Measurements from ENCODE around the gene NOTCH4.
A peak's percentile ranks its signal among the peaks of the same experiment; 100 is the strongest.

Gene NOTCH4

DNA sequence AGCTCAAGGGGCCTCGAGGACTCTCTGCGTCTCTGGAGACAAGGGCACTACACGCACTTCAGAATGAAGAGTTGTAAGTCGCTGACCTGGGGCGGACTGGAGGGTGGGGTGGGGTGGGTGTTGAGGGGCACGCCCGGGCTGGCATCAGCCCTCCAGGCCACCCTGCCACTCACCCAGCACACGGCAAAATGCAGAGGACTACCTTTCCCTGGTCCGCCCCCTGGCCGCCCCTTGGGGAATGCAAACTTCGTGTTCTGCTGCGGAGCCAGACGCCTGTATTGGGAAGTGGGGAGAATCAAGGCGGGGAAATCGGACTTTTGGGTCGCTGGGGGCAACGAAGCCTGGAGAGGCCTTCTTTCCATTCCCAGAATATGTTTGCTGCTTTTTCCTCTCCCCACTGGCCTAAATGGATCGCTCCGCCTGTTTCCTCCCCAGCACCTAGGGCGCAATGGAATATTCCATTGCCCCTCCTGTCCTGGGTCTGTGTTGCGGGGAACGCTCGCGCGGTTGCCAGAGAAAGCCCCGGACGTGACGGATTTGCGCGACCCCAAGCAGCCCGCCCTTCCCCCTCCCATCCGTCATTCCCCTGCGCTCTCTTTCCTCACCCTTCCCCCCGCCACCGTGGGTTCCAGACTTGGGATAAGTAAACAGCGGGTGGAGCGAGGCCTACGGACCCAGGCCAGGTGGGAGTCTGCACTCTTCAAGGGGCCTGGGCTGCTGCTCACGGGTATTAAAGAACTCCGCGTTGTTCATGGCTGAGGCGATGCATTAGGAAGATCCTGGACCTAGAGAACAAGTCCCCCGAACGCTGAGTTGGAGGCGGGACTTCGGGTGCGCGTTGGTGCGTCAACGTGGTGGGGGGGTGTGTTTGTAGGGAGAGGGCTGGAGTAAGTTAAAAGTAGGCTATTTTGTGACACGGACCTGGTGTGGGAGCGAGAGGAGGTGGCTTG is 70.0 kb downstream of the NOTCH4 start, which contains the start of gene PPT2:
Gene PPT2, plus strand, starts transcription at position 578 of the 950 bp plus-strand sequence. CDS start 454 bp downstream, outside the sequence.
- TF ChIP-seq TCF4 (CRISPR knock-in tag; IDR thresholded peaks at IDR 0.05; ENCODE audit: borderline replicate concordance), result no peak
- TF ChIP-seq, protein P1, sequence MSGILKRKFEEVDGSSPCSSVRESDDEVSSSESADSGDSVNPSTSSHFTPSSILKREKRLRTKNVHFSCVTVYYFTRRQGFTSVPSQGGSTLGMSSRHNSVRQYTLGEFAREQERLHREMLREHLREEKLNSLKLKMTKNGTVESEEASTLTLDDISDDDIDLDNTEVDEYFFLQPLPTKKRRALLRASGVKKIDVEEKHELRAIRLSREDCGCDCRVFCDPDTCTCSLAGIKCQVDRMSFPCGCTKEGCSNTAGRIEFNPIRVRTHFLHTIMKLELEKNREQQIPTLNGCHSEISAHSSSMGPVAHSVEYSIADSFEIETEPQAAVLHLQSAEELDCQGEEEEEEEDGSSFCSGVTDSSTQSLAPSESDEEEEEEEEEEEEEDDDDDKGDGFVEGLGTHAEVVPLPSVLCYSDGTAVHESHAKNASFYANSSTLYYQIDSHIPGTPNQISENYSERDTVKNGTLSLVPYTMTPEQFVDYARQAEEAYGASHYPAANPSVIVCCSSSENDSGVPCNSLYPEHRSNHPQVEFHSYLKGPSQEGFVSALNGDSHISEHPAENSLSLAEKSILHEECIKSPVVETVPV (CRISPR knock-in tag; IDR thresholded peaks at IDR 0.05), result no peak
- TF ChIP-seq, protein P2, sequence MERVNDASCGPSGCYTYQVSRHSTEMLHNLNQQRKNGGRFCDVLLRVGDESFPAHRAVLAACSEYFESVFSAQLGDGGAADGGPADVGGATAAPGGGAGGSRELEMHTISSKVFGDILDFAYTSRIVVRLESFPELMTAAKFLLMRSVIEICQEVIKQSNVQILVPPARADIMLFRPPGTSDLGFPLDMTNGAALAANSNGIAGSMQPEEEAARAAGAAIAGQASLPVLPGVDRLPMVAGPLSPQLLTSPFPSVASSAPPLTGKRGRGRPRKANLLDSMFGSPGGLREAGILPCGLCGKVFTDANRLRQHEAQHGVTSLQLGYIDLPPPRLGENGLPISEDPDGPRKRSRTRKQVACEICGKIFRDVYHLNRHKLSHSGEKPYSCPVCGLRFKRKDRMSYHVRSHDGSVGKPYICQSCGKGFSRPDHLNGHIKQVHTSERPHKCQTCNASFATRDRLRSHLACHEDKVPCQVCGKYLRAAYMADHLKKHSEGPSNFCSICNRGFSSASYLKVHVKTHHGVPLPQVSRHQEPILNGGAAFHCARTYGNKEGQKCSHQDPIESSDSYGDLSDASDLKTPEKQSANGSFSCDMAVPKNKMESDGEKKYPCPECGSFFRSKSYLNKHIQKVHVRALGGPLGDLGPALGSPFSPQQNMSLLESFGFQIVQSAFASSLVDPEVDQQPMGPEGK (CRISPR knock-in tag; IDR thresholded peaks at IDR 0.05; ENCODE audit: borderline replicate concordance), result no peak
- TF ChIP-seq ZNF70 (CRISPR knock-in tag; IDR thresholded peaks at IDR 0.05), result no peak
- no peak for TF ChIP-seq OSR1 (CRISPR knock-in tag; IDR thresholded peaks at IDR 0.05)
- no peak for TF ChIP-seq ZC3H10 (CRISPR knock-in tag; IDR thresholded peaks at IDR 0.05)
- TF ChIP-seq ISL1 (CRISPR knock-in tag; IDR thresholded peaks at IDR 0.05), result no peak
- no peak for TF ChIP-seq BACH2 (CRISPR knock-in tag; IDR thresholded peaks at IDR 0.05; ENCODE audit: borderline replicate concordance)
- no peak for TF ChIP-seq ESRRG (CRISPR knock-in tag; IDR thresholded peaks at IDR 0.05)
- TF ChIP-seq, protein P3, sequence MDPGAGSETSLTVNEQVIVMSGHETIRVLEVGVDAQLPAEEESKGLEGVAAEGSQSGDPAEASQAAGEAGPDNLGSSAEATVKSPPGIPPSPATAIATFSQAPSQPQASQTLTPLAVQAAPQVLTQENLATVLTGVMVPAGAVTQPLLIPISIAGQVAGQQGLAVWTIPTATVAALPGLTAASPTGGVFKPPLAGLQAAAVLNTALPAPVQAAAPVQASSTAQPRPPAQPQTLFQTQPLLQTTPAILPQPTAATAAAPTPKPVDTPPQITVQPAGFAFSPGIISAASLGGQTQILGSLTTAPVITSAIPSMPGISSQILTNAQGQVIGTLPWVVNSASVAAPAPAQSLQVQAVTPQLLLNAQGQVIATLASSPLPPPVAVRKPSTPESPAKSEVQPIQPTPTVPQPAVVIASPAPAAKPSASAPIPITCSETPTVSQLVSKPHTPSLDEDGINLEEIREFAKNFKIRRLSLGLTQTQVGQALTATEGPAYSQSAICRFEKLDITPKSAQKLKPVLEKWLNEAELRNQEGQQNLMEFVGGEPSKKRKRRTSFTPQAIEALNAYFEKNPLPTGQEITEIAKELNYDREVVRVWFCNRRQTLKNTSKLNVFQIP (CRISPR knock-in tag; IDR thresholded peaks at IDR 0.05; ENCODE audit: borderline replicate concordance, low read depth), result no peak
- TF ChIP-seq ARNTL (CRISPR knock-in tag; IDR thresholded peaks at IDR 0.05; ENCODE audit: borderline replicate concordance, low read depth), result no peak
- TF ChIP-seq, protein P4, sequence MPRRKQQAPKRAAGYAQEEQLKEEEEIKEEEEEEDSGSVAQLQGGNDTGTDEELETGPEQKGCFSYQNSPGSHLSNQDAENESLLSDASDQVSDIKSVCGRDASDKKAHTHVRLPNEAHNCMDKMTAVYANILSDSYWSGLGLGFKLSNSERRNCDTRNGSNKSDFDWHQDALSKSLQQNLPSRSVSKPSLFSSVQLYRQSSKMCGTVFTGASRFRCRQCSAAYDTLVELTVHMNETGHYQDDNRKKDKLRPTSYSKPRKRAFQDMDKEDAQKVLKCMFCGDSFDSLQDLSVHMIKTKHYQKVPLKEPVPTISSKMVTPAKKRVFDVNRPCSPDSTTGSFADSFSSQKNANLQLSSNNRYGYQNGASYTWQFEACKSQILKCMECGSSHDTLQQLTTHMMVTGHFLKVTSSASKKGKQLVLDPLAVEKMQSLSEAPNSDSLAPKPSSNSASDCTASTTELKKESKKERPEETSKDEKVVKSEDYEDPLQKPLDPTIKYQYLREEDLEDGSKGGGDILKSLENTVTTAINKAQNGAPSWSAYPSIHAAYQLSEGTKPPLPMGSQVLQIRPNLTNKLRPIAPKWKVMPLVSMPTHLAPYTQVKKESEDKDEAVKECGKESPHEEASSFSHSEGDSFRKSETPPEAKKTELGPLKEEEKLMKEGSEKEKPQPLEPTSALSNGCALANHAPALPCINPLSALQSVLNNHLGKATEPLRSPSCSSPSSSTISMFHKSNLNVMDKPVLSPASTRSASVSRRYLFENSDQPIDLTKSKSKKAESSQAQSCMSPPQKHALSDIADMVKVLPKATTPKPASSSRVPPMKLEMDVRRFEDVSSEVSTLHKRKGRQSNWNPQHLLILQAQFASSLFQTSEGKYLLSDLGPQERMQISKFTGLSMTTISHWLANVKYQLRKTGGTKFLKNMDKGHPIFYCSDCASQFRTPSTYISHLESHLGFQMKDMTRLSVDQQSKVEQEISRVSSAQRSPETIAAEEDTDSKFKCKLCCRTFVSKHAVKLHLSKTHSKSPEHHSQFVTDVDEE (CRISPR knock-in tag; IDR thresholded peaks at IDR 0.05), result no peak
- TF ChIP-seq RARB (CRISPR knock-in tag; IDR thresholded peaks at IDR 0.05), result no peak
- no peak for TF ChIP-seq PPARA (CRISPR knock-in tag; IDR thresholded peaks at IDR 0.05; ENCODE audit: borderline replicate concordance)
- TF ChIP-seq TOX (CRISPR knock-in tag; IDR thresholded peaks at IDR 0.05; ENCODE audit: borderline replicate concordance), result no peak
- ATAC-seq, result peak; percentile 82

DNA sequence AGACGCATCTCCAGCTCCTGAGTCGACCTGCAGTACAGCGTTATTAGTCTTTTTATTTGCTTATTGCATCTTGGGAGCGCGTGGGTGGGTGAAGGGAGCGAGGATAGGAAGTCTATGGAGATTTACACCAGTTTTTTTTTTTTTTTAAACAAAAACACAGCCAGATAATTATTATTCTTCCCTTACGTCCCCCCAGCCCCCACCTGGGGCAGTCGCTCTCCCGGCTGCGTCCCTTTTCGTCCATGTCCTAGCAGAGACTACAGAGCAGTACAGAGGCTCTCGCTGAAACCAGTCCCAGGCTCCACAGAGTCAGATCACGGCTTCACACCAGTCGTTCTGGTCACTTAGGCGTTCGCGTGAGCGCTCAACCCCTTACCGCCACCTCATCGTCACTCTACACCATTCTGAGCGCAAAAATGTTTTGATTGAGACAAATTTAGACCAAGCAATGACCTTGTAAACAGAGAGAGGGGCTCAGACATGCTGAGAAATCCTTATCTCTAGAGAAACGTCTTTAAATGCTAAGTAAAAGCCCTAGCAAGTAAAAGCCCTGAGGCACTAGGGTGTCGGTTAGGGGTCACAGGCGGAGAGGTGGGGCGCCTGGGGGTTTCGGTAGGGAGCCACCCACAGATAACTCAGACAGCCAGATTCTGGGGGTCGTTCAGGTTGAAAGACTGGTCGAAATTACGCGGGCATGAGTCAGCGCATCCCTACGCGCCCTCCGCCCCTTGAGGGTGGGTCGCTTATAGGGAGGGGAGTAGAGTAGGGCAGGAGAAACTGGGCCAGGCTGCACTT is 70.9 kb downstream of the NOTCH4 start:
- peak; percentile 61 for ATAC-seq
- TF ChIP-seq RARB (CRISPR knock-in tag; IDR thresholded peaks at IDR 0.05) (no peak), ESRRG (CRISPR knock-in tag; IDR thresholded peaks at IDR 0.05) (no peak), SNAI2 (CRISPR knock-in tag; IDR thresholded peaks at IDR 0.05) (no peak), OSR1 (CRISPR knock-in tag; IDR thresholded peaks at IDR 0.05) (no peak), ARNTL (CRISPR knock-in tag; IDR thresholded peaks at IDR 0.05; ENCODE audit: borderline replicate concordance, low read depth) (no peak), CSDC2 (CRISPR knock-in tag; IDR thresholded peaks at IDR 0.05) (no peak), BACH2 (CRISPR knock-in tag; IDR thresholded peaks at IDR 0.05; ENCODE audit: borderline replicate concordance) (no peak)
- TF ChIP-seq, protein P2 (CRISPR knock-in tag; IDR thresholded peaks at IDR 0.05; ENCODE audit: borderline replicate concordance), result no peak
- TF ChIP-seq, protein P1 (CRISPR knock-in tag; IDR thresholded peaks at IDR 0.05), result no peak
- TF ChIP-seq, protein P4 (CRISPR knock-in tag; IDR thresholded peaks at IDR 0.05), result no peak

Data from SK-N-SH treated with all-trans-retinoic acid at 6 μM for 48 hours (cell line).